GM19372 (cell line): ENCODE data around the gene CACNA1C.
"Not testable (repeated sequence)": the region's sequence is repeated elsewhere in the genome, so short reads cannot be mapped to it uniquely, and the experiment has no call there.

Source experiments
- ATAC-seq: cut with Tn5 transposase; IDR thresholded peaks from one replicate; pipeline ENCODE4 v1.9.1; 2021; ENCODE audit warnings: mild to moderate bottlenecking, low read depth, moderate library complexity; ENCODE audit not compliant: unreplicated experiment

The CACNA1C gene

DNA sequence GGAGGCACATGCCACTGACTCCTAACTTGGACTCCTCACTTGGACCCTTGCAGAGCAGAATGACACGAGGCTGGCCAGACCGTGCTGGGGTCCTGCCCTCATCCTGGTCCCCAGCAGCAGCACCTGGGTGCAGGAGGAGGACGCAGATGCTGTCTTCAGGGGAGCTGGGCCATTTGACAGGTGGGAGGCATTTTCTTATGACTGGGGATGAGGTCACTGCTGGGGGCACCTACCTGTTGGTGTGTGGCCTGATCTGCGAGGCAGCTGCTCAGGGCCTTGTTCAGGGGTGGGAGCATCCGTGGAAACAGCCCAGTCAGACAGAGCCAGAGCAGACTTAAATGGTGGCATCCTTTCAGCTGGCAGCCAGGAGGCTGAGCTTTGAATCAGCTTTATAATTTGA lies 57.3 kb downstream of the CACNA1C start:
- no peak for ATAC-seq

DNA sequence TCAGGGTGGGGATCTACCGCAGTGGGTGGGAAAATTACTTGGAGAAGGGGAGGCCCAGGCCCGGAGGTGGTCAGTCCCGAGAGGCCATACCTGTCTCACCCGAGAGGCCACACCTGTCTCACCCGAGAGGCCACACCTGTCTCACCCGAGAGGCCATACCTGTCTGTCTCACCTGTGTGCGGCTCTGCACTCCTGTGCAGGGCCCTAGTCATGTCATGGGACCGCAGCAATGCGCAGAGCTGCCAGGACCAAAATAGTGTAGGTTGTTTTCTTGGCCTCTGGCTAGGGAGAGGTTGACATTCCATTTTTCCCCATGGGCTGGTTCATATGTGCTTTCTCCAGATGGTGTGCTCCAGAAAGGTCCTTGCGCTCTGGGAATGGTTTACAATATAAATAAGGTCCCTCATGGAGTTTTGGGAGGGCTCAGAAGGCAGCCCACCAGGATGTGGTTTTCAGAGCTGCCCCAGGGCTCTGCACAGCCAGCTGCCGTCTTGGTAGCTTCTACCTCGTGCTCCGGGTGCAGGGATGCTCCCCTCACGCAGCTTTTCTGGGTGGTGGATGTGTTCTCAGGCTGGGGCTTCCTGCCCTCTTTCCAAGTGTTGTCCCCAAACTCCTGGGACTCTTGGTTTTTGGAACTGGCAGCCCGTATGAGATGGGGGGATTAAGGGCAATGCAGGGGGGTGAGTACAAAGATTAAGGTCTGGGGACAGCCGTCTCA lies 58.2 kb downstream of the CACNA1C start:
- no peak for ATAC-seq

DNA sequence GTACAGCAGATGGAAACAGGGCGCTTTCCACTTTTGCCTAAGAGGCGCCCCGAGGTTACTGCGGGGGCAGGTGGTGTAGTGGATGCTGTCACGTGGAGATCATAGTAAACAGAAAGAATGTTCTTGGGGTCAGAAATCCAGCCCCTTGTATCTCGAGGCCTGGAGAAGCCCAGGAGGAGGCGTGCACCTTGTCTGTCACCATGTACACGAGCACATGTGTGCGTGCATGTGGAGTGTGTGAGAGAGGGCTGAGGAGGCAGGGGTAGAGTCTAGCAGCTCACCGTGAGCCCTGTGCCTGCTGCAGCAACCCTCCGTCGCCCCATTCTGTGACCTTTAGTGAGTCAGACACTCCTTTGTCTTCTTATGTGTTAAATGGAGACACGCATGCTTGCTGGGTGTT lies 59.0 kb downstream of the CACNA1C start:
- ATAC-seq: no peak

DNA sequence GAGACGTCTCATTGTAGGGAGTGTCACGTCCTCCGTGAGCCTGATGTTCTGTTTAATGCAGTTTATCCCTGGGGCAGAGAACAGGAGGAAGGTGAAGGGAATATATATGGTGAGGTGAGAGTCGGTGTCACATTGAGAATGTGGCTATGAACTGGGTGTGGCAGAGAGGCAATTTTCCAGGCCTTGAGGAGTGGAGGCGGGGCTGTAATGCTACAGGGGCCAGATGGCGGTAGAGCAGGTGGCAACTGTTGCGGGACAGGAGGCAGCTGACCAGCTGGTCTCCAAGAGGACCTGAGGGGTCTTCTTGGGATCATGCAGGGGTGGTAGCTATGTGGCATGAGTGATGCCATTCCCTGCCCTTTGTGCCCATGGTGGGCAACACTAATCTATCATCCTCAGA lies 59.6 kb downstream of the CACNA1C start:
- no peak for ATAC-seq

- ATAC-seq: no peak
Observed at GRCh38 chr12:2113119-2113912, 60.5 kb downstream of the CACNA1C start.

- ATAC-seq: no peak
Observed at GRCh38 chr12:2114071-2114470, 61.3 kb downstream of the CACNA1C start.

GRCh38 chr12:2115101-2115845 lies 62.5 kb downstream of the CACNA1C start:
- no peak for ATAC-seq

DNA sequence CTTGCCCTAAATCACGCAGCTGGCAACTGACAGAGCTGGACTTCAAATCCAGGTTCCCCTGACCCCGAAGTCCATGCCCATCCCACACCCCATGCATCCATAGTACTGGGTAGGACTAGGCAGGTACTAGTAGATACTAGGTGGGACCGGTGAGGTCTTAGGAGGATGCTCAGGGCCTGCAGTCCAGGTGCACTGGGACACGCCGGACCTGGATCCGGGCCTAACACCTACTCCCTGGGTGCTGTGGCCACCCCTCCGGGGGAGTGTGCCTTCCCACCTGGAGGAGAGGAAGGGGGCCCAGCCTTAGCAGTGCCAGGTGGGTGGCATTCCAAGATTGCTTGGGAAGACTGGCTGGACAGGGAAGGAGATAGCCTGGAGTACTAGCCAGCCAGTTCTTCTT lies 64.8 kb downstream of the CACNA1C start:
- no peak for ATAC-seq

- no peak for ATAC-seq
Observed at GRCh38 chr12:2118061-2118460, 65.3 kb downstream of the CACNA1C start.

DNA sequence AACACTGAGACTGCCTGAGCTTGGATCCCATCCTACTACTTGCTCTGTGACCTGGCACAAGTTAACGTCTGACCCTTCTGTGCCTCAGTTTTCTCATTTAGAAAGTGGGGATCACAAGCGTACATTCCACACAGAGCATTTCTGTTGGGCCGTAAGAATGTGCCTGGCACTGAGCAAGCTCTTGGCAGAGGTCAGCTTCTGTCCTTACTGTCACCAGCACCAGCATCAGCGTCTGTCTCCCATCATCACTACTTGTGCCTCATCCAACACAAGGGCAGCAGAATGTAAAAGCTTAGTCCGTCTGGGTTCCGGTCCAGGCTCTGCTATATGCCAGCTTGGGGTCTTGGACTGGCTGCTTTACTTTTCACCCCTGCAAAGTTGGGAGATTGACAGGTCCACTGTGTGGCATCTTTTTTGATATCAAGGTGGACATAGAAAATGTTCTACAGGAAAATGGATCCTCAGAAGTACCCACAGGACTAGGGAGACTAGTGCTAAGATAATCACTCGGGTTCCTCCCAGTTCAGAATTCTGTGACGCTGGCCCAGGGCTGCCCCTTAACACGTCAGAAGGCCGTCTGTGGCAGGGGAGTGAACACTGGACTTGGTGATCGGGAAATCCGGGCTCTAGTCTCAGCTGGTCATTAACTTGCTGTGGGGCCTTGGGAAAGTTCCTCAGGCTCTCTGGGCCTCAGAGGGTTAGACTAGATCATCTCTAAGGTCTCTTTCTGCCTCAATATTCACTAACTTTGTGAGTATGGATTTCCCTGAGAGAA lies 65.9 kb downstream of the CACNA1C start:
- no peak for ATAC-seq

DNA sequence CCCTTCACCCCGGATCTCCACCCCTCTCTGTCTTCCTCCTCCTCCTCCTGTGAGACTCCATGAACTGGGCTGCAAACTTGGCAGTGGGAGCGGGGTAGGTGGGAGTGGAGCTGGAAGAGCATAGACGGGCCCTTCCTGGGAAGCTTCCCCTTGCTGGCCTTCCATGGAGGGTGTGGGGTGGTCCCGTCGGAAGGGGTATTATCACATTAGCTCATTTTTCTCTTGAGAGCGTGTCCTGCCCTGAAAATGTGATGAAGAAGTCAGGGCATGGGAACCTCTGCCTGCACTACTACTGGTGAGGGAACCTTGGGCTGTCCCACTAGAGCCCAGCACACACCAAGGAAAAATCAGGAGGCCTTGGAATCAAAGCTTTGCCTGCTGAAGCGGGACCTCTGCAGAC lies 66.5 kb downstream of the CACNA1C start:
- ATAC-seq: no peak

- ATAC-seq: no peak
Observed at GRCh38 chr12:2120982-2121758, 68.4 kb downstream of the CACNA1C start.

DNA sequence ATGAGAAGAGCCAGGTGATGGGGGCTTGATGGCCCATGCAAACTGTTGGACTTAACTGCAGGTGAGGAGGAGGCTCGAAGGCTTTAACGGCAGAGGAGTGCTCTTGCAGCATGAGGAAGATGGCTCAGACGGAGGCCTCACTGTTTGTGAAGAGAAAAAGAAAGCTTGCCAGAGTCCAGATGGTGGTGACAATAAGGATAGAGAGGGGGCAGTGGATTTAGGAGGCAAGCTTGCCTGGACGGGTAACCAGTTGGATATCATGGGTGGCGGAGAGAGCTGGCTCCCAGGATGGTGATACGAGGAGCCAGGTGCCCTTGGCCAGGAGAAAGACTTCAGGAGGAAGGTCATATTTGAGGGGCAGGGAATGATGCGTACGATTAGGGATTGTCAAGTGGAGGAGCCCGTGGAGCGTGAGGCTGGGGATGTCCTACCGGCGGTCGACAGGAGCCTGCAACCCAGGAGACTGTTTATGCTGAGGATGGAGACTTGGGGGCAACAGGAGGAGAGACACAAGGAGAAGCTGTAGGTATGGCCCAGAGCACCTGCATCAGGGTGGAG lies 71.8 kb downstream of the CACNA1C start:
- no peak for ATAC-seq

GRCh38 chr12:2125651-2126522 lies 73.1 kb downstream of the CACNA1C start:
- no peak for ATAC-seq

GRCh38 chr12:2126676-2127406 lies 74.1 kb downstream of the CACNA1C start:
- ATAC-seq: no peak

- ATAC-seq: no peak
Observed at GRCh38 chr12:2129076-2129475, 76.3 kb downstream of the CACNA1C start.

DNA sequence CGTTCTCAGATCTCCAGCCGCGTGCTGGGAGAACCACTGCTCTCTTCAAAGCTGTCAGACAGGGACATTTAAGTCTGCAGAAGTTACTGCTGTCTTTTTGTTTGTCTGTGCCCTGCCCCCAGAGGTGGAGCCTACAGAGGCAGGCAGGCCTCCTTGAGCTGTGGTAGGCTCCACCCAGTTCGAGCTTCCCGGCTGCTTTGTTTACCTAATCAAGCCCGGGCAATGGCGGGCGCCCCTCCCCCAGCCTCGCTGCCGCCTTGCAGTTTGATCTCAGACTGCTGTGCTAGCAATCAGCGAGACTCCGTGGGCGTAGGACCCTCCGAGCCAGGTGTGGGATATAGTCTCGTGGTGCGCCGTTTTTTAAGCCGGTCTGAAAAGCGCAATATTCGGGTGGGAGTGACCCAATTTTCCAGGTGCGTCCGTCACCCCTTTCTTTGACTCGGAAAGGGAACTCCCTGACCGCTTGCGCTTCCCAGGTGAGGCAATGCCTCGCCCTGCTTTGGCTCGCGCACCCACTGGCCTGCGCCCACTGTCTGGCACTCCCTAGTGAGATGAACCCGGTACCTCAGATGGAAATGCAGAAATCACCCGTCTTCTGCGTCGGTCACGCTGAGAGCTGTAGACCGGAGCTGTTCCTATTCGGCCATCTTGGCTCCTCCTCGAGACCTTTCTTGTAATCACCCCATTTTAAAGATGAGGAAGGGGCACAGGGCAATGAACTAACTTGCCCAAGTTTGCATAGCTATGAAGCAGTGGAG lies 83.1 kb downstream of the CACNA1C start:
- ATAC-seq: not testable (repeated sequence)
